Thymus (tissue), 11 donors: ENCODE data around the gene ABCA3. TPM values are rescaled to one million over a fixed set of nuclear protein-coding genes. Genes with fewer than 3 reads are reported as not detected.

Experiments used
- DNase-seq, 9 donors: peaks; one replicate each; pipeline ENCODE4 v3.0.0-alpha.2; 2013; ENCODE audit warnings: low spot score in 9 of 9, low read depth in 6 of 9, missing footprints in 1 of 9
- H3K27ac ChIP-seq, 2 donors: one replicate each; pipeline ENCODE4 v1.5.1; 2013; ENCODE audit warnings: control low read depth in 1 of 2, low read depth in 1 of 2, low read length in 1 of 2, mild to moderate bottlenecking in 1 of 2, moderate library complexity in 1 of 2
- H3K27me3 ChIP-seq, 2 donors: one replicate each; pipeline ENCODE4 v1.5.1; 2013; ENCODE audit warnings: low read length in 1 of 2; ENCODE audit not compliant: control insufficient read depth in 2 of 2, insufficient read depth in 1 of 2
- H3K36me3 ChIP-seq, 2 donors: one replicate each; pipeline ENCODE4 v1.5.1; 2013; ENCODE audit warnings: low read length in 1 of 2, mild to moderate bottlenecking in 1 of 2, moderate library complexity in 1 of 2; ENCODE audit not compliant: control insufficient read depth in 2 of 2, insufficient read depth in 2 of 2
- H3K4me1 ChIP-seq, 2 donors: one replicate each; pipeline ENCODE4 v1.5.1; 2013; ENCODE audit warnings: low read length in 2 of 2; ENCODE audit not compliant: control insufficient read depth in 2 of 2, insufficient read depth in 2 of 2
- H3K4me3 ChIP-seq, 2 donors: one replicate each; pipeline ENCODE4 v1.5.1; 2013; ENCODE audit warnings: low read length in 2 of 2, control low read depth in 1 of 2, mild to moderate bottlenecking in 1 of 2
- H3K9me3 ChIP-seq, 2 donors: one replicate each; pipeline ENCODE4 v1.5.1; 2013; ENCODE audit warnings: low read length in 1 of 2, mild to moderate bottlenecking in 1 of 2; ENCODE audit not compliant: control insufficient read depth in 2 of 2, insufficient read depth in 1 of 2
- WGBS: extraction: QIAGEN DNeasy Blood & Tissue Kit; methylation state at CpG from one replicate; pipeline ENCODE4 v1.1.7; 2013; 5-methylcytosine and 5-hydroxymethylcytosine counted together
- polyA plus RNA-seq: library from polyadenylated mRNA; stranded (reverse); fragments of 200-250 nt; gene quantifications from one replicate; pipeline ENCODE4 v1.2.3, GENCODE V29; 2013
- total RNA-seq: library from RNA; stranded (reverse); fragments of 120-200 nt; gene quantifications from one replicate; pipeline ENCODE4 v1.2.4, GENCODE V29; 2013
- donor health status: healthy.

ABCA3 gene
- total and polyA plus RNA-seq, 2 donors, result 8.4 to 8.6 TPM

GRCh38 chr16:2232094-2232990 is 108.2 kb downstream of the ABCA3 start:
- DNase-seq, result no peak
- Histone ChIP-seq H3K9me3 (peaks cover 0 to 4% of the 10 kb centered on the region in 2 donors), H3K36me3 (peaks cover 76 to 84% of the 10 kb centered on the region in 2 donors), H3K27me3 (peaks cover 21 to 24% of the 10 kb centered on the region in 2 donors), H3K4me1 (peaks cover 0 to 4% of the 10 kb centered on the region in 2 donors), H3K4me3 (no peak overlapping the region), H3K27ac (no peak overlapping the region)
- 95% methylated on average over 41 of the region's 41 CpGs for whole genome bisulfite sequencing

- Histone ChIP-seq H3K9me3 (peaks cover 0 to 4% of the 10 kb centered on the region in 2 donors), H3K36me3 (peaks cover 76 to 84% of the 10 kb centered on the region in 2 donors), H3K27me3 (peaks cover 11 to 14% of the 10 kb centered on the region in 2 donors), H3K4me3 (no peak overlapping the region), H3K27ac (peak overlapping the region in 1 of 2 donors; percentile 17), H3K4me1 (peaks cover 0 to 4% of the 10 kb centered on the region in 2 donors)
- no peak for DNase-seq
- WGBS, result 96% methylated on average over 29 of the region's 29 CpGs
Observed at GRCh38 chr16:2231016-2231931, 109.3 kb downstream of the ABCA3 start.

- H3K4me3 ChIP-seq, result no peak overlapping the region
- no peak overlapping the region for H3K27ac ChIP-seq
- H3K36me3 ChIP-seq, result peaks cover 73 to 76% of the 10 kb centered on the region in 2 donors
- peaks cover 0 to 4% of the 10 kb centered on the region in 2 donors for H3K9me3 ChIP-seq
- 97% methylated on average over 13 of the region's 13 CpGs for WGBS
- peaks cover 2 to 5% of the 10 kb centered on the region in 2 donors for H3K27me3 ChIP-seq
- peaks cover 0 to 4% of the 10 kb centered on the region in 2 donors for H3K4me1 ChIP-seq
- DNase-seq, result no peak
Observed at GRCh38 chr16:2230376-2230775, 110.2 kb downstream of the ABCA3 start.

GRCh38 chr16:2229632-2230250 is 110.8 kb downstream of the ABCA3 start:
- no peaks in the 10 kb centered on the region for H3K27me3 ChIP-seq
- no peak for DNase-seq
- no peak overlapping the region for H3K4me3 ChIP-seq
- peaks cover 0 to 4% of the 10 kb centered on the region in 2 donors for H3K4me1 ChIP-seq
- H3K27ac ChIP-seq, result no peak overlapping the region
- WGBS, result 98% methylated on average over 23 of the region's 23 CpGs
- peaks cover 67 to 70% of the 10 kb centered on the region in 2 donors for H3K36me3 ChIP-seq
- H3K9me3 ChIP-seq, result peaks cover 0 to 4% of the 10 kb centered on the region in 2 donors

GRCh38 chr16:2229091-2229490 is 111.4 kb downstream of the ABCA3 start:
- Histone ChIP-seq H3K36me3 (peaks cover 60 to 63% of the 10 kb centered on the region in 2 donors), H3K27ac (no peak overlapping the region), H3K4me3 (no peak overlapping the region), H3K4me1 (peaks cover 6 to 11% of the 10 kb centered on the region in 2 donors), H3K9me3 (peaks cover 0 to 4% of the 10 kb centered on the region in 2 donors), H3K27me3 (no peaks in the 10 kb centered on the region)
- 97% methylated on average over 12 of the region's 12 CpGs for WGBS
- no peak for DNase-seq

GRCh38 chr16:2228161-2228824 is 112.2 kb downstream of the ABCA3 start:
- Histone ChIP-seq H3K4me3 (no peak overlapping the region), H3K9me3 (peaks cover 0 to 6% of the 10 kb centered on the region in 2 donors), H3K36me3 (peaks cover 52 to 55% of the 10 kb centered on the region in 2 donors), H3K4me1 (peaks cover 7 to 14% of the 10 kb centered on the region in 2 donors), H3K27me3 (no peaks in the 10 kb centered on the region), H3K27ac (no peak overlapping the region)
- no peak for DNase-seq
- WGBS, result 98% methylated on average over 25 of the region's 25 CpGs

- no peak overlapping the region for H3K4me3 ChIP-seq
- H3K27me3 ChIP-seq, result no peaks in the 10 kb centered on the region
- no peak overlapping the region for H3K27ac ChIP-seq
- DNase-seq, result no peak
- peaks cover 7 to 17% of the 10 kb centered on the region in 2 donors for H3K4me1 ChIP-seq
- H3K36me3 ChIP-seq, result peaks cover 39 to 42% of the 10 kb centered on the region in 2 donors
- peaks cover 0 to 6% of the 10 kb centered on the region in 2 donors for H3K9me3 ChIP-seq
- WGBS, result 98% methylated on average over 6 of the region's 6 CpGs
Observed at GRCh38 chr16:2226918-2227317, 113.6 kb downstream of the ABCA3 start.

- Histone ChIP-seq H3K27ac (no peak overlapping the region), H3K36me3 (peaks cover 33 to 36% of the 10 kb centered on the region in 2 donors), H3K4me1 (peaks cover 7 to 17% of the 10 kb centered on the region in 2 donors), H3K9me3 (peaks cover 0 to 6% of the 10 kb centered on the region in 2 donors), H3K4me3 (no peak overlapping the region), H3K27me3 (no peaks in the 10 kb centered on the region)
- DNase-seq, result no peak
- 96% methylated on average over 9 of the region's 9 CpGs for WGBS
Observed at GRCh38 chr16:2226245-2226793, 114.2 kb downstream of the ABCA3 start.
